ENCODE data around the gene CCDC14.
"Not testable (repeated sequence)": the region's sequence is repeated elsewhere in the genome, so short reads cannot be mapped to it uniquely, and the experiment has no call there.

DNA sequence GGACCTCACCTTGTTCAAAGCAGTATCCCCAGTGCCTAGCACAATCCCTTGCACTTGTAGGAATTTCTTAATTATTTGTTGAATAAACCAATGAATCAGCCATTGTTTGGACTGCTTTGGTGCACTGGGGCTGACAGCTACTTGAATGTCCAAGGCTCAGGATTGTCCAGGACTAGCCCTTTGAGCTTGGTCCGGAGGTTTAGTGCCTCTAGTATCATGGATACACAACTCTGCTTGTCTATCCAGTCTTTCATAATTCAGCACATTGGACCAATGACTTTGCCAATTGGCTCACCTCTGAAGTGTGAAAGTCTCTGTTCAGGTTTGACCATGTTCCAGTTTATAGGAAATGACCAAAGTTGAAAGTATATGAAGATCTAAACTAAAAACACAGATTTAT, 3.8 kb upstream of the CCDC14 start:
- TF ChIP-seq, protein P1, sequence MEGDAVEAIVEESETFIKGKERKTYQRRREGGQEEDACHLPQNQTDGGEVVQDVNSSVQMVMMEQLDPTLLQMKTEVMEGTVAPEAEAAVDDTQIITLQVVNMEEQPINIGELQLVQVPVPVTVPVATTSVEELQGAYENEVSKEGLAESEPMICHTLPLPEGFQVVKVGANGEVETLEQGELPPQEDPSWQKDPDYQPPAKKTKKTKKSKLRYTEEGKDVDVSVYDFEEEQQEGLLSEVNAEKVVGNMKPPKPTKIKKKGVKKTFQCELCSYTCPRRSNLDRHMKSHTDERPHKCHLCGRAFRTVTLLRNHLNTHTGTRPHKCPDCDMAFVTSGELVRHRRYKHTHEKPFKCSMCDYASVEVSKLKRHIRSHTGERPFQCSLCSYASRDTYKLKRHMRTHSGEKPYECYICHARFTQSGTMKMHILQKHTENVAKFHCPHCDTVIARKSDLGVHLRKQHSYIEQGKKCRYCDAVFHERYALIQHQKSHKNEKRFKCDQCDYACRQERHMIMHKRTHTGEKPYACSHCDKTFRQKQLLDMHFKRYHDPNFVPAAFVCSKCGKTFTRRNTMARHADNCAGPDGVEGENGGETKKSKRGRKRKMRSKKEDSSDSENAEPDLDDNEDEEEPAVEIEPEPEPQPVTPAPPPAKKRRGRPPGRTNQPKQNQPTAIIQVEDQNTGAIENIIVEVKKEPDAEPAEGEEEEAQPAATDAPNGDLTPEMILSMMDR (IDR thresholded peaks at IDR 0.05; ENCODE audit: poor library complexity) = not testable (repeated sequence)
- TF ChIP-seq EZH2 (IDR thresholded peaks at IDR 0.05; ENCODE audit: borderline replicate concordance) = not testable (repeated sequence)
